ENCODE data around the gene POLR3H.

POLR3H gene

GRCh38 chr22:41507330-41508063 is 36.8 kb downstream of the POLR3H start:
- peaks cover 0 to 32% (median 12%) of the 10 kb centered on the region in 5 donors for H3K4me1 ChIP-seq (ENCODE audit: control insufficient read depth in 5 of 5, insufficient read depth in 5 of 5, low read length in 5 of 5)
- H3K27ac ChIP-seq (ENCODE audit: low read depth, low read length), result no peak overlapping the region
- no peak overlapping the region for H3K4me3 ChIP-seq (ENCODE audit: low read depth in 1 of 5, low read length in 5 of 5)
- no peaks in the 10 kb centered on the region for H3K9me3 ChIP-seq (ENCODE audit: control insufficient read depth in 5 of 5, low read length in 5 of 5)
- H3K36me3 ChIP-seq (ENCODE audit: control insufficient read depth in 5 of 5, insufficient read depth in 5 of 5, low read length in 5 of 5), result peaks cover 0 to 58% (median 54%) of the 10 kb centered on the region in 5 donors
- no peak overlapping the region for H3K9ac ChIP-seq (ENCODE audit: low read length in 5 of 5)
- no peaks in the 10 kb centered on the region for H3K27me3 ChIP-seq (ENCODE audit: control insufficient read depth in 5 of 5, insufficient read depth in 4 of 5, low read length in 5 of 5)

DNA sequence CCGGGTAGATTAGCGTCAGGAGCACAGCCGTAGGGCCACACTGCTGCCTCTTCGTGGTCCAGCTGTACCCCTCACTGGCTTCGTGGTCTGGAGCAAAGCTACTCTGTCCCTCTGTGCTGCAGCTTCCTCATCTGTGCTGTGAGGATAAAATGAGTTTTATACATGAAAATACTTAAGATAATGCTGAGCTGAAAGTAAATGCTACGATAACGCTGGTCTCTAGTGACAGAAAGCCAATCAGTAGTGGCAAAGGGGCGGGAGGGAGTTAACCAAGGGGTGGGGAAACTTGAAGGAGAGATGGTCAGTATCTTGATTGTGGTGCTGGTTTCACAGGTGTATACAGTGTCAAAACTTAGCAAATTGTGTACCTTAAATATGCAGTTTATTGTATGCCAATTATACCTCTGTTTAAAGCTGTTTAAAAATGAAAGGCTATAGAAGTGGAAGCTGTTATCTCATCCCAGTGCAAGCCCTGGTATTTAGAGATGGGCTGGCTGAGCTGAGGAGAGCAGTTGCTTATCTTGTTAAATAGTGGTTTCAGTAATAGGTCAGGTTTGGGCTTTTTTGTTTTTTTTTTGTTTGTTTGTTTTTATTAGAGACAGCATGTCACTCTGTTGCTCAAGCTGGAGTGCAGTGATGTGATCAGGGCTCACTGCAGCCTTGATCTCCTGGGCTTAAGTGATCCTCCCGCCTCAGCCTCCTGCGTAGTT is 38.6 kb downstream of the POLR3H start:
- Histone ChIP-seq H3K9ac (ENCODE audit: low read length in 5 of 5) (no peak overlapping the region), H3K36me3 (ENCODE audit: control insufficient read depth in 5 of 5, insufficient read depth in 5 of 5, low read length in 5 of 5) (peaks cover 0 to 62% (median 57%) of the 10 kb centered on the region in 5 donors), H3K4me1 (ENCODE audit: control insufficient read depth in 5 of 5, insufficient read depth in 5 of 5, low read length in 5 of 5) (peaks cover 0 to 25% (median 12%) of the 10 kb centered on the region in 5 donors), H3K4me3 (ENCODE audit: low read depth in 1 of 5, low read length in 5 of 5) (no peak overlapping the region), H3K27me3 (ENCODE audit: control insufficient read depth in 5 of 5, insufficient read depth in 4 of 5, low read length in 5 of 5) (no peaks in the 10 kb centered on the region), H3K27ac (ENCODE audit: low read depth, low read length) (no peak overlapping the region), H3K9me3 (ENCODE audit: control insufficient read depth in 5 of 5, low read length in 5 of 5) (no peaks in the 10 kb centered on the region)

- Histone ChIP-seq H3K27ac (ENCODE audit: low read depth, low read length) (no peak overlapping the region), H3K27me3 (ENCODE audit: control insufficient read depth in 5 of 5, insufficient read depth in 4 of 5, low read length in 5 of 5) (no peaks in the 10 kb centered on the region), H3K4me3 (ENCODE audit: low read depth in 1 of 5, low read length in 5 of 5) (no peak overlapping the region), H3K9ac (ENCODE audit: low read length in 5 of 5) (no peak overlapping the region), H3K4me1 (ENCODE audit: control insufficient read depth in 5 of 5, insufficient read depth in 5 of 5, low read length in 5 of 5) (peaks cover 0 to 30% (median 12%) of the 10 kb centered on the region in 5 donors), H3K36me3 (ENCODE audit: control insufficient read depth in 5 of 5, insufficient read depth in 5 of 5, low read length in 5 of 5) (peaks cover 0 to 58% (median 51%) of the 10 kb centered on the region in 5 donors), H3K9me3 (ENCODE audit: control insufficient read depth in 5 of 5, low read length in 5 of 5) (no peaks in the 10 kb centered on the region)
Measured at GRCh38 chr22:41504816-41505215, 39.5 kb downstream of the POLR3H start.

GRCh38 chr22:41504397-41504796 is 39.9 kb downstream of the POLR3H start:
- H3K4me1 ChIP-seq (ENCODE audit: control insufficient read depth in 5 of 5, insufficient read depth in 5 of 5, low read length in 5 of 5), result peaks cover 0 to 33% (median 12%) of the 10 kb centered on the region in 5 donors
- no peaks in the 10 kb centered on the region for H3K9me3 ChIP-seq (ENCODE audit: control insufficient read depth in 5 of 5, low read length in 5 of 5)
- no peak overlapping the region for H3K9ac ChIP-seq (ENCODE audit: low read length in 5 of 5)
- no peak overlapping the region for H3K4me3 ChIP-seq (ENCODE audit: low read depth in 1 of 5, low read length in 5 of 5)
- H3K27me3 ChIP-seq (ENCODE audit: control insufficient read depth in 5 of 5, insufficient read depth in 4 of 5, low read length in 5 of 5), result no peaks in the 10 kb centered on the region
- peak overlapping the region; percentile 57 for H3K27ac ChIP-seq (ENCODE audit: low read depth, low read length)
- H3K36me3 ChIP-seq (ENCODE audit: control insufficient read depth in 5 of 5, insufficient read depth in 5 of 5, low read length in 5 of 5), result peaks cover 0 to 60% (median 53%) of the 10 kb centered on the region in 5 donors

GRCh38 chr22:41501209-41501608 is 43.1 kb downstream of the POLR3H start:
- Histone ChIP-seq H3K27ac (ENCODE audit: low read depth, low read length) (no peak overlapping the region), H3K9me3 (ENCODE audit: control insufficient read depth in 5 of 5, low read length in 5 of 5) (no peaks in the 10 kb centered on the region), H3K36me3 (ENCODE audit: control insufficient read depth in 5 of 5, insufficient read depth in 5 of 5, low read length in 5 of 5) (peaks cover 0 to 45% (median 34%) of the 10 kb centered on the region in 5 donors), H3K9ac (ENCODE audit: low read length in 5 of 5) (no peak overlapping the region), H3K4me3 (ENCODE audit: low read depth in 1 of 5, low read length in 5 of 5) (no peak overlapping the region), H3K4me1 (ENCODE audit: control insufficient read depth in 5 of 5, insufficient read depth in 5 of 5, low read length in 5 of 5) (peaks cover 3 to 28% (median 11%) of the 10 kb centered on the region in 5 donors), H3K27me3 (ENCODE audit: control insufficient read depth in 5 of 5, insufficient read depth in 4 of 5, low read length in 5 of 5) (no peaks in the 10 kb centered on the region)

- Histone ChIP-seq H3K27ac (ENCODE audit: low read depth, low read length) (no peak overlapping the region), H3K4me3 (ENCODE audit: low read depth in 1 of 5, low read length in 5 of 5) (no peak overlapping the region), H3K9me3 (ENCODE audit: control insufficient read depth in 5 of 5, low read length in 5 of 5) (no peaks in the 10 kb centered on the region), H3K27me3 (ENCODE audit: control insufficient read depth in 5 of 5, insufficient read depth in 4 of 5, low read length in 5 of 5) (no peaks in the 10 kb centered on the region), H3K4me1 (ENCODE audit: control insufficient read depth in 5 of 5, insufficient read depth in 5 of 5, low read length in 5 of 5) (peaks cover 3 to 28% (median 11%) of the 10 kb centered on the region in 5 donors), H3K9ac (ENCODE audit: low read length in 5 of 5) (no peak overlapping the region), H3K36me3 (ENCODE audit: control insufficient read depth in 5 of 5, insufficient read depth in 5 of 5, low read length in 5 of 5) (peaks cover 0 to 51% (median 34%) of the 10 kb centered on the region in 5 donors)
Measured at GRCh38 chr22:41500303-41500702, 44.0 kb downstream of the POLR3H start.

GRCh38 chr22:41499624-41500280 is 44.5 kb downstream of the POLR3H start:
- peaks cover 3 to 27% (median 9%) of the 10 kb centered on the region in 5 donors for H3K4me1 ChIP-seq (ENCODE audit: control insufficient read depth in 5 of 5, insufficient read depth in 5 of 5, low read length in 5 of 5)
- peaks cover 0 to 52% (median 34%) of the 10 kb centered on the region in 5 donors for H3K36me3 ChIP-seq (ENCODE audit: control insufficient read depth in 5 of 5, insufficient read depth in 5 of 5, low read length in 5 of 5)
- no peak overlapping the region for H3K9ac ChIP-seq (ENCODE audit: low read length in 5 of 5)
- H3K27me3 ChIP-seq (ENCODE audit: control insufficient read depth in 5 of 5, insufficient read depth in 4 of 5, low read length in 5 of 5), result no peaks in the 10 kb centered on the region
- H3K4me3 ChIP-seq (ENCODE audit: low read depth in 1 of 5, low read length in 5 of 5), result no peak overlapping the region
- H3K27ac ChIP-seq (ENCODE audit: low read depth, low read length), result no peak overlapping the region
- no peaks in the 10 kb centered on the region for H3K9me3 ChIP-seq (ENCODE audit: control insufficient read depth in 5 of 5, low read length in 5 of 5)

- no peak overlapping the region for H3K4me3 ChIP-seq (ENCODE audit: low read depth in 1 of 5, low read length in 5 of 5)
- H3K9me3 ChIP-seq (ENCODE audit: control insufficient read depth in 5 of 5, low read length in 5 of 5), result no peaks in the 10 kb centered on the region
- H3K9ac ChIP-seq (ENCODE audit: low read length in 5 of 5), result peak overlapping the region in 1 of 5 donors; percentile 38
- no peak overlapping the region for H3K27ac ChIP-seq (ENCODE audit: low read depth, low read length)
- peaks cover 3 to 30% (median 15%) of the 10 kb centered on the region in 5 donors for H3K4me1 ChIP-seq (ENCODE audit: control insufficient read depth in 5 of 5, insufficient read depth in 5 of 5, low read length in 5 of 5)
- peaks cover 0 to 44% (median 29%) of the 10 kb centered on the region in 5 donors for H3K36me3 ChIP-seq (ENCODE audit: control insufficient read depth in 5 of 5, insufficient read depth in 5 of 5, low read length in 5 of 5)
- no peaks in the 10 kb centered on the region for H3K27me3 ChIP-seq (ENCODE audit: control insufficient read depth in 5 of 5, insufficient read depth in 4 of 5, low read length in 5 of 5)
Measured at GRCh38 chr22:41498303-41498835, 45.9 kb downstream of the POLR3H start.

DNA sequence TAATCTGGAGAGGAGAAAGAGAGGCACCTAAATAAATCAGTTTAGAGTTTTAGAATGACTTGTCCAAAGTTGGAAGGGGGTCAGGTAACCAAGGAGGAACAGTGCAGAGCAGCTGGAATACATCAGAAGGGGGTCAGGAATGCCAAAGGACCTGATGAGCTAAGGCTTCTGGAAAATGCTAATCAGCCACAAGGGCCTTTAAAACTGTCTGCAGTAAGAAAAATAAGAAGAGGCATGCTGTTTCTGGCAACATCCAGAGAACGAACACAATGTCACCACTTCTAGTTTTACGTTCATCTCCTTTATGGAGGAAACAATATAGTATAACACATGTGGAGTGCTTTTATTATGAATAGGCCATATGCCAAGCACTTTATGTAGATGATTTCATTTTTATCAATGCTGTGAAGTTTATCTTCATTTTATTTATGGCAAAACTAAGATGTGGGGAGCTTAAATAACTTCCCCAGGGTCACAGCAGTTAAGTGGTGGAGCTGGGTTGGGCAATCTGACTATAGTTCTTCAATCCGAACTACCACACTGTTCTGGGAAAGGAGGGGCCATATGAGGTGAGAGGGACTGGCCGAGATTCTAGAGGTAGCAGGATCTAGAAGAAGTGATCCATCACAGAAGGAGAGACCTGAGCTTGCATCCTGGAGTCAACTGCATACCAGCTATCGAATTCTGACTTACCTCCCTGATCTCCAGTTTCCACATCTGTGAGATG is 52.7 kb downstream of the POLR3H start:
- Histone ChIP-seq H3K36me3 (ENCODE audit: control insufficient read depth in 5 of 5, insufficient read depth in 5 of 5, low read length in 5 of 5) (peaks cover 0 to 10% (median 3%) of the 10 kb centered on the region in 5 donors), H3K27me3 (ENCODE audit: control insufficient read depth in 5 of 5, insufficient read depth in 4 of 5, low read length in 5 of 5) (no peaks in the 10 kb centered on the region), H3K9me3 (ENCODE audit: control insufficient read depth in 5 of 5, low read length in 5 of 5) (no peaks in the 10 kb centered on the region), H3K4me3 (ENCODE audit: low read depth in 1 of 5, low read length in 5 of 5) (no peak overlapping the region), H3K27ac (ENCODE audit: low read depth, low read length) (peak overlapping the region; percentile 2), H3K4me1 (ENCODE audit: control insufficient read depth in 5 of 5, insufficient read depth in 5 of 5, low read length in 5 of 5) (peaks cover 0 to 45% (median 37%) of the 10 kb centered on the region in 5 donors), H3K9ac (ENCODE audit: low read length in 5 of 5) (peak overlapping the region in 2 of 5 donors; percentile 11 to 35)

Measured in subcutaneous abdominal adipose tissue (tissue), 5 donors.